Nephron (organoid): Measurements from ENCODE around the gene LEO1.

Source experiments
- H3K27ac Mint-ChIP-seq, 3 experiments: 2 replicates each; pipeline ENCODE4 v1.8.0; 2020; ENCODE audit warnings: mixed read lengths in 3 of 3, mild to moderate bottlenecking in 2 of 3, moderate library complexity in 1 of 3
- H3K27me3 Mint-ChIP-seq: 2 replicates; pipeline ENCODE4 v1.8.0; 2021; ENCODE audit warnings: low read depth, mild to moderate bottlenecking, moderate library complexity, mixed read lengths
- H3K36me3 Mint-ChIP-seq: 2 replicates; pipeline ENCODE4 v1.8.0; 2020; ENCODE audit warnings: low read depth, mixed read lengths
- H3K4me1 Mint-ChIP-seq: 2 replicates; pipeline ENCODE4 v1.8.0; 2020; ENCODE audit warnings: mixed read lengths
- H3K4me3 Mint-ChIP-seq, 3 experiments: 2 replicates each; pipeline ENCODE4 v1.8.0; 2020; ENCODE audit warnings: mild to moderate bottlenecking in 3 of 3, mixed read lengths in 3 of 3, moderate library complexity in 2 of 3
- H3K9me3 Mint-ChIP-seq: 2 replicates; pipeline ENCODE4 v1.8.0; 2020; ENCODE audit warnings: mixed read lengths
- TF ChIP-seq, protein P1 (sequence below), 3 experiments: fragments of 200-600 bp; sonication (generic); IDR thresholded peaks; one replicate each; pipeline ENCODE4 v1.5.0; 2021; ENCODE audit warnings: antibody characterized with exemption in 3 of 3; ENCODE audit not compliant: unreplicated experiment in 3 of 3

LEO1 gene

DNA sequence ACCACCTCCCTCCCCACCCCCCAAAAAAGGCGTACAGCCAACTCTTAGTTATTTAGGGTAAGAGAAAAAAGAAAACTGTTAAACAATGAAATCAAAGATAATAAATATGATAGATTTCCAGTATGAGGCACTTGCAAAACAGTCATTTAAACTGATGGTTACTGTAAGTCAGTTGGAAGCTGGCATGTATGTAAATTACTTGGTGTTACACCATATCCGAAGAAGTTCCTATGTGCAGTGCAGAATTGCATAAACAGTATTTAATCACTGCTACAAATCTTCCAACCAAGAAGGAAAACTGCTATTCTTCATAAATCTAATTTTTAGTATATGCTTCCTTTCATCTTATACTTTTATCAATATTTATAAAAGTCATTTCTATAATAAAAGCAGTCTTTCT lies 62.0 kb downstream of the LEO1 start:
- TF ChIP-seq, protein P1, sequence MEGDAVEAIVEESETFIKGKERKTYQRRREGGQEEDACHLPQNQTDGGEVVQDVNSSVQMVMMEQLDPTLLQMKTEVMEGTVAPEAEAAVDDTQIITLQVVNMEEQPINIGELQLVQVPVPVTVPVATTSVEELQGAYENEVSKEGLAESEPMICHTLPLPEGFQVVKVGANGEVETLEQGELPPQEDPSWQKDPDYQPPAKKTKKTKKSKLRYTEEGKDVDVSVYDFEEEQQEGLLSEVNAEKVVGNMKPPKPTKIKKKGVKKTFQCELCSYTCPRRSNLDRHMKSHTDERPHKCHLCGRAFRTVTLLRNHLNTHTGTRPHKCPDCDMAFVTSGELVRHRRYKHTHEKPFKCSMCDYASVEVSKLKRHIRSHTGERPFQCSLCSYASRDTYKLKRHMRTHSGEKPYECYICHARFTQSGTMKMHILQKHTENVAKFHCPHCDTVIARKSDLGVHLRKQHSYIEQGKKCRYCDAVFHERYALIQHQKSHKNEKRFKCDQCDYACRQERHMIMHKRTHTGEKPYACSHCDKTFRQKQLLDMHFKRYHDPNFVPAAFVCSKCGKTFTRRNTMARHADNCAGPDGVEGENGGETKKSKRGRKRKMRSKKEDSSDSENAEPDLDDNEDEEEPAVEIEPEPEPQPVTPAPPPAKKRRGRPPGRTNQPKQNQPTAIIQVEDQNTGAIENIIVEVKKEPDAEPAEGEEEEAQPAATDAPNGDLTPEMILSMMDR (IDR thresholded peaks at IDR 0.05; ENCODE audit: unreplicated experiment in 3 of 3), result no peak
- Mint-ChIP-seq H3K27me3 (no peaks in the 10 kb centered on the region), H3K9me3 (no peaks in the 10 kb centered on the region), H3K4me3 (no peak overlapping the region), H3K4me1 (no peaks in the 10 kb centered on the region), H3K36me3 (peaks cover 39% of the 10 kb centered on the region), H3K27ac (no peak overlapping the region)

DNA sequence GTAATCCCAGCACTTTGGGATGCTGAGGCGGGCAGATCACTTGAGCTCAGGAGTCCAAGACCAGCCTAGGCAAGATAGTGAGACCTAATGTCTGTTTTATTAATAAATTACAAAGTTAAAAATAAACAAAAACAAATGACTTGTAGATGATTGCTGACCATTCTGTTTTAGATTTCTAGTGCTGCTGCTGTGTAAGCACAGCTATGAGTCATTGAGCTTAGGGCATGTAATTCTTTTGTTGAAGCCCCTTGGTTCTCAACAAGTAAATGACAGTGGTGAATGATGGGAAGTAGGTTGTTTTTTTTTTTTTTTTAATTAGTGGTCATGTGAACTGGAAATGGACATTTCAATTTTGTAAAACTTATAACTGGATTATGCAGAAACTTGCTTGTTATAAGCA lies 63.3 kb downstream of the LEO1 start:
- Mint-ChIP-seq H3K9me3 (no peaks in the 10 kb centered on the region), H3K4me3 (no peak overlapping the region), H3K27me3 (no peaks in the 10 kb centered on the region), H3K4me1 (no peaks in the 10 kb centered on the region), H3K36me3 (peaks cover 49% of the 10 kb centered on the region), H3K27ac (no peak overlapping the region)
- TF ChIP-seq, protein P1 (IDR thresholded peaks at IDR 0.05; ENCODE audit: unreplicated experiment in 3 of 3), result no peak

DNA sequence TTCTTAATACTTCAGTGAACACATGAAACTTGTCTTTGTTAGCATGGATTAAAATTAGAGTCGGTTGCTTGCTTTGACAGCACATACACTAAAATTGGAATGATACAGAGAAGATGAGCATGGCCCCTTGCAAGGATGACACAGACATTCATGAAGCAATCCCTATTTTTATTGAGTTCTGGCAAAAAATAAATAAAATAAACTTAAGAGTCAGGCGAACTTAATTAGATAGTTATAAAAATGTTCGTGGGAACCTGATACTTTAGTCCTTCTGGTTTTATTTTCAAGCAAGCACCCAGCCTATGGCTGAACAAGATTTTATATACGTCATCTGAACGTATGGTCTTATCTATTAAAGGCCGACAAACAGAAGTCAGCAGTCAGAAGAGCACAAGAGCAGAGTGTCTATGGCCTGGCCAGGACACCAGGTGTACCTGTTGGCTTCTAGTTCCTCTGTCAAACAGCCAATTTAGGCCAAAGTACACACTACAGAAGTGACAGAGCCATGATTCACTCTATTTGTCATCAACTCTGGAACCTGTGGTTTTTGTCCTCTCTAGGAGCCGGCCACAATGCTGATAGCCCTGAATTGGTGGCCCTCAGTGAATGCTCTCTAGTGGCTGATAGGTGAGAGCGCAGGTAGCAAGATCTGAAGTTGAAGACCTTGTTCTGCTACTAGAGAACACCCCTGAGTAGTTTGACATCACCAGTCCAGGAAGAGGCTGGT lies 64.3 kb downstream of the LEO1 start:
- TF ChIP-seq, protein P1 (IDR thresholded peaks at IDR 0.05; ENCODE audit: unreplicated experiment in 3 of 3), result no peak
- H3K4me1 Mint-ChIP-seq, result no peaks in the 10 kb centered on the region
- peaks cover 50% of the 10 kb centered on the region for H3K36me3 Mint-ChIP-seq
- no peaks in the 10 kb centered on the region for H3K27me3 Mint-ChIP-seq
- H3K9me3 Mint-ChIP-seq, result no peaks in the 10 kb centered on the region
- no peak overlapping the region for H3K4me3 Mint-ChIP-seq
- no peak overlapping the region for H3K27ac Mint-ChIP-seq

DNA sequence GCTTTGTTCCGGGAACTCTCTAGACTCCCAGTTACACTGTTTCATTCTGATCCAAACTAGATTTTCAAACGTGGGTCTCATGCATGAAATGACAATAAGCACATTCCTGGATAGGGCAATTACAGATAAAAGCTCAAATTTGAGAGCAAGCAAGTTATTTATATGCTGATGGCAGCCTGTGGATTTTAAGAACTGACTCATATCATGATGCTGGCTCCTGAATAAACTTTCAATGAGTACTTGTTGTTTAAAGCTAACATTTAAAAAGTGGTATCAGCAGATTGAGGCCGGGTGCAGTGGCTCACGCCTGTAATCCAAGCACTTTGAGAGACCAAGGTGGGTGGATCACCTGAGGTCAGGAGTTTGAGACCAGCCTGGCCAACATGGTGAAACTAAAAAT lies 66.6 kb downstream of the LEO1 start:
- Mint-ChIP-seq H3K4me1 (no peaks in the 10 kb centered on the region), H3K36me3 (peaks cover 65% of the 10 kb centered on the region), H3K4me3 (no peak overlapping the region), H3K9me3 (no peaks in the 10 kb centered on the region), H3K27ac (no peak overlapping the region), H3K27me3 (no peaks in the 10 kb centered on the region)
- TF ChIP-seq, protein P1 (IDR thresholded peaks at IDR 0.05; ENCODE audit: unreplicated experiment in 3 of 3), result no peak

DNA sequence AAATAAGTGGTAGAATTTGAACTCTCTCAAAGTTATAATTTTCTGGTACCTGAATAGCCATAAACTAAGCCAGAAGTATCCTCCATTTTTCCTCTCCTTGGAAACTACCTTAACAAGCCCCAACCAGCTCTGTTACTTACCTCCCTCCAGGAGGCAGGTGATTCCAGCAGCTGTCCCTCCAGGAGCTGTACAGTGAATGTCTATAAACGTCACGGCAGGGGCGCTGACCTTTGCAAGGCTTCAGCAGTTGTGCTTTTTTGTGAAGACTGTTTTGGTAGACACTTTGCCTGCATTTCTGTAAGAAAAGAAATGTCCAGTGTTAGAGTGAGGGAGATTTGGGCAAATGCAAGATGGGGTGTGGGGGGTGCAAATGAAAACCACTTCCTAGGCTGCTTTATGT lies 67.2 kb downstream of the LEO1 start:
- no peaks in the 10 kb centered on the region for H3K9me3 Mint-ChIP-seq
- no peak overlapping the region for H3K27ac Mint-ChIP-seq
- no peaks in the 10 kb centered on the region for H3K27me3 Mint-ChIP-seq
- H3K36me3 Mint-ChIP-seq, result peaks cover 68% of the 10 kb centered on the region
- H3K4me3 Mint-ChIP-seq, result no peak overlapping the region
- H3K4me1 Mint-ChIP-seq, result no peaks in the 10 kb centered on the region
- TF ChIP-seq, protein P1 (IDR thresholded peaks at IDR 0.05; ENCODE audit: unreplicated experiment in 3 of 3), result no peak

DNA sequence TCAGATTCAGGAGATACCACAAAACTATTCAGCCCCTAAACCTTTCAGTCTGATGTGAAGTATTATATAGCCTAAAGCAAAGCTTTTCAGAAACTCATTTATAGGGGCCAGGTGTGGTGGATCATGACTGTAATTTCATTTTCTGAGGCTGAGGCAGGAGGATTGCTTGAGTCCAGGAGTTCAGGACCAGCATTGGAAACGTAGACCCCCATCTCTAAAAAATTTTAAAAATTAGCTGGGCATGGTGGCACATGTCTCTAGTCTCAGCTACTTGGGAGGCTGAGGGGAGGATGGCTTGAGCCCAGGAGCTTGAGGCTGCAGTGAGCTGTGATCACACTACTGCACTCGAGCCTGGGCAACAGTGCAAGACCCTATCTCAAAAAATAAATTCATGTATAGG lies 82.1 kb downstream of the LEO1 start:
- no peaks in the 10 kb centered on the region for H3K9me3 Mint-ChIP-seq
- H3K4me1 Mint-ChIP-seq, result peaks cover 3% of the 10 kb centered on the region
- peaks cover 55% of the 10 kb centered on the region for H3K36me3 Mint-ChIP-seq
- TF ChIP-seq, protein P1 (IDR thresholded peaks at IDR 0.05; ENCODE audit: unreplicated experiment in 3 of 3), result no peak
- no peak overlapping the region for H3K4me3 Mint-ChIP-seq
- no peaks in the 10 kb centered on the region for H3K27me3 Mint-ChIP-seq
- no peak overlapping the region for H3K27ac Mint-ChIP-seq
